Measurements from ENCODE around the gene BCAT1.

BCAT1 gene

GRCh38 chr12:24977060-24977459 is 28.2 kb upstream of the BCAT1 start:
- Histone ChIP-seq H3K9me3 (ENCODE audit: insufficient read depth, low read length) (no peaks in the 10 kb centered on the region), H3K36me3 (ENCODE audit: low read length) (no peaks in the 10 kb centered on the region), H3K79me2 (ENCODE audit: insufficient read depth, low read length) (no peaks in the 10 kb centered on the region), H3K27ac (ENCODE audit: low read depth, low read length) (no peak overlapping the region), H3K4me3 (ENCODE audit: insufficient read depth, low read length, poor library complexity, severe bottlenecking) (no peak overlapping the region), H3F3A (ENCODE audit: insufficient read depth) (no peaks in the 10 kb centered on the region), H3K4me2 (ENCODE audit: low read depth, low read length, poor library complexity, severe bottlenecking) (no peak overlapping the region), H3K27me3 (ENCODE audit: low read length) (no peaks in the 10 kb centered on the region), H4K20me1 (ENCODE audit: low read depth, low read length) (no peaks in the 10 kb centered on the region), H3K9ac (ENCODE audit: low read length) (no peak overlapping the region), H3K9me2 (replicated peaks; ENCODE audit: insufficient read depth, low read length) (no peaks in the 10 kb centered on the region), H2AFZ (ENCODE audit: low read depth, low read length, severe bottlenecking) (no peak overlapping the region)
- TF ChIP-seq EZH2phosphoT487 (conservative IDR thresholded peaks at IDR 0.05; ENCODE audit: low read length) (no peak), CTCF (IDR thresholded peaks at IDR 0.05; ENCODE audit: insufficient read depth, low read length, poor library complexity, severe bottlenecking) (no peak)

- H3K9ac ChIP-seq (ENCODE audit: low read length): no peak overlapping the region
- no peaks in the 10 kb centered on the region for H3K9me2 ChIP-seq (replicated peaks; ENCODE audit: insufficient read depth, low read length)
- no peaks in the 10 kb centered on the region for H3F3A ChIP-seq (ENCODE audit: insufficient read depth)
- H3K27ac ChIP-seq (ENCODE audit: low read depth, low read length): no peak overlapping the region
- H3K9me3 ChIP-seq (ENCODE audit: insufficient read depth, low read length): no peaks in the 10 kb centered on the region
- H3K4me2 ChIP-seq (ENCODE audit: low read depth, low read length, poor library complexity, severe bottlenecking): no peak overlapping the region
- H3K36me3 ChIP-seq (ENCODE audit: low read length): no peaks in the 10 kb centered on the region
- H3K79me2 ChIP-seq (ENCODE audit: insufficient read depth, low read length): no peaks in the 10 kb centered on the region
- no peaks in the 10 kb centered on the region for H4K20me1 ChIP-seq (ENCODE audit: low read depth, low read length)
- no peak overlapping the region for H2AFZ ChIP-seq (ENCODE audit: low read depth, low read length, severe bottlenecking)
- TF ChIP-seq EZH2phosphoT487 (conservative IDR thresholded peaks at IDR 0.05; ENCODE audit: low read length) (no peak), CTCF (IDR thresholded peaks at IDR 0.05; ENCODE audit: insufficient read depth, low read length, poor library complexity, severe bottlenecking) (no peak)
- H3K4me3 ChIP-seq (ENCODE audit: insufficient read depth, low read length, poor library complexity, severe bottlenecking): no peak overlapping the region
- no peaks in the 10 kb centered on the region for H3K27me3 ChIP-seq (ENCODE audit: low read length)
Measured at GRCh38 chr12:24975425-24975824, 26.5 kb upstream of the BCAT1 start.

- no peak overlapping the region for H2AFZ ChIP-seq (ENCODE audit: low read depth, low read length, severe bottlenecking)
- no peak overlapping the region for H3K9ac ChIP-seq (ENCODE audit: low read length)
- H3K27me3 ChIP-seq (ENCODE audit: low read length): no peaks in the 10 kb centered on the region
- no peaks in the 10 kb centered on the region for H3K9me2 ChIP-seq (replicated peaks; ENCODE audit: insufficient read depth, low read length)
- H3F3A ChIP-seq (ENCODE audit: insufficient read depth): no peaks in the 10 kb centered on the region
- no peaks in the 10 kb centered on the region for H3K79me2 ChIP-seq (ENCODE audit: insufficient read depth, low read length)
- no peaks in the 10 kb centered on the region for H3K36me3 ChIP-seq (ENCODE audit: low read length)
- no peak overlapping the region for H3K4me3 ChIP-seq (ENCODE audit: insufficient read depth, low read length, poor library complexity, severe bottlenecking)
- no peak for TF ChIP-seq CTCF (IDR thresholded peaks at IDR 0.05; ENCODE audit: insufficient read depth, low read length, poor library complexity, severe bottlenecking)
- no peak for TF ChIP-seq EZH2phosphoT487 (conservative IDR thresholded peaks at IDR 0.05; ENCODE audit: low read length)
- H3K4me2 ChIP-seq (ENCODE audit: low read depth, low read length, poor library complexity, severe bottlenecking): no peak overlapping the region
- H3K27ac ChIP-seq (ENCODE audit: low read depth, low read length): no peak overlapping the region
- H4K20me1 ChIP-seq (ENCODE audit: low read depth, low read length): no peaks in the 10 kb centered on the region
- no peaks in the 10 kb centered on the region for H3K9me3 ChIP-seq (ENCODE audit: insufficient read depth, low read length)
Measured at GRCh38 chr12:24974216-24974615, 25.3 kb upstream of the BCAT1 start.

Data from SU-DHL-6 (cell line).